ENCODE results near the gene C1orf21. TPM values are rescaled to one million over a fixed set of nuclear protein-coding genes. Genes with fewer than 3 reads are reported as not detected.

Gene C1orf21
- total RNA-seq, 4 donors from 2014 or later, result 13.1 to 30.6 (median 22.1) TPM

GRCh38 chr1:184385865-184386311, 941 bp upstream of the C1orf21 start:
- H3K36me3 ChIP-seq, result no peaks in the 10 kb centered on the region
- no peaks in the 10 kb centered on the region for H3K9me3 ChIP-seq
- TF ChIP-seq POLR2A (IDR thresholded peaks at IDR 0.05), result no peak
- TF ChIP-seq, protein P1, sequence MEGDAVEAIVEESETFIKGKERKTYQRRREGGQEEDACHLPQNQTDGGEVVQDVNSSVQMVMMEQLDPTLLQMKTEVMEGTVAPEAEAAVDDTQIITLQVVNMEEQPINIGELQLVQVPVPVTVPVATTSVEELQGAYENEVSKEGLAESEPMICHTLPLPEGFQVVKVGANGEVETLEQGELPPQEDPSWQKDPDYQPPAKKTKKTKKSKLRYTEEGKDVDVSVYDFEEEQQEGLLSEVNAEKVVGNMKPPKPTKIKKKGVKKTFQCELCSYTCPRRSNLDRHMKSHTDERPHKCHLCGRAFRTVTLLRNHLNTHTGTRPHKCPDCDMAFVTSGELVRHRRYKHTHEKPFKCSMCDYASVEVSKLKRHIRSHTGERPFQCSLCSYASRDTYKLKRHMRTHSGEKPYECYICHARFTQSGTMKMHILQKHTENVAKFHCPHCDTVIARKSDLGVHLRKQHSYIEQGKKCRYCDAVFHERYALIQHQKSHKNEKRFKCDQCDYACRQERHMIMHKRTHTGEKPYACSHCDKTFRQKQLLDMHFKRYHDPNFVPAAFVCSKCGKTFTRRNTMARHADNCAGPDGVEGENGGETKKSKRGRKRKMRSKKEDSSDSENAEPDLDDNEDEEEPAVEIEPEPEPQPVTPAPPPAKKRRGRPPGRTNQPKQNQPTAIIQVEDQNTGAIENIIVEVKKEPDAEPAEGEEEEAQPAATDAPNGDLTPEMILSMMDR (IDR thresholded peaks at IDR 0.05), result no peak
- DNase-seq, result no peak
- peak overlapping the region in 2 of 3 donors; percentile 76 to 85 for H3K27ac ChIP-seq
- peak overlapping the region in 2 of 3 donors; percentile 70 to 90 for H3K4me3 ChIP-seq (replicated peaks in 1 of 3)
- H3K27me3 ChIP-seq, result no peaks in the 10 kb centered on the region
- intact Hi-C loops (cut with DNase I), result no loop called here
- H3K4me1 ChIP-seq, result peaks cover 5 to 10% of the 10 kb centered on the region in 2 donors
- WGBS, 2 donors, result 36 to 37% methylated on average over 17 of the region's 17 CpGs

- H3K27me3 ChIP-seq, result no peaks in the 10 kb centered on the region
- intact Hi-C loops (cut with DNase I), result no loop called here
- H3K4me3 ChIP-seq (replicated peaks in 1 of 3), result peak overlapping the region; percentile 70 to 90 (median 76)
- DNase-seq, result no peak
- peak overlapping the region; percentile 61 to 85 (median 76) for H3K27ac ChIP-seq
- no peaks in the 10 kb centered on the region for H3K36me3 ChIP-seq
- no peak for TF ChIP-seq POLR2A (IDR thresholded peaks at IDR 0.05)
- TF ChIP-seq, protein P1 (IDR thresholded peaks at IDR 0.05), result no peak
- no peaks in the 10 kb centered on the region for H3K9me3 ChIP-seq
- 1% methylated on average over 29 to 34 of the region's 40 CpGs for WGBS, 2 donors
- H3K4me1 ChIP-seq, result peaks cover 5 to 10% of the 10 kb centered on the region in 2 donors
These were observed 243 bp downstream of the C1orf21 start for GRCh38 chr1:184387069-184387475.

- TF ChIP-seq, protein P1 (IDR thresholded peaks at IDR 0.05), result peak in 3 of 6 experiments; percentile 17 to 25 (median 21)
- TF ChIP-seq POLR2A (IDR thresholded peaks at IDR 0.05), result peak in 1 of 2 donors; percentile 7
- Histone ChIP-seq H3K36me3 (no peaks in the 10 kb centered on the region), H3K27ac (peak overlapping the region; percentile 61 to 85 (median 76)), H3K4me3 (replicated peaks in 1 of 3) (peak overlapping the region; percentile 70 to 90 (median 76)), H3K4me1 (peaks cover 5 to 10% of the 10 kb centered on the region in 2 donors), H3K9me3 (no peaks in the 10 kb centered on the region), H3K27me3 (no peaks in the 10 kb centered on the region)
- WGBS, 2 donors, result 0 to 1% methylated on average over 34 to 35 of the region's 43 CpGs
- intact Hi-C loops (cut with DNase I), result no loop called here
- DNase-seq, result peak; percentile 48 to 54
These were observed 868 bp downstream of the C1orf21 start for GRCh38 chr1:184387476-184388318.

GRCh38 chr1:184388319-184388889, 1.6 kb downstream of the C1orf21 start:
- DNase-seq, result peak in 1 of 2 donors; percentile 17
- Histone ChIP-seq H3K36me3 (no peaks in the 10 kb centered on the region), H3K27ac (peak overlapping the region in 2 of 3 donors; percentile 76 to 85), H3K27me3 (no peaks in the 10 kb centered on the region), H3K9me3 (no peaks in the 10 kb centered on the region), H3K4me3 (replicated peaks in 1 of 3) (peak overlapping the region; percentile 70 to 90 (median 76)), H3K4me1 (peaks cover 5 to 10% of the 10 kb centered on the region in 2 donors)
- intact Hi-C loops (cut with DNase I), result no loop called here
- WGBS, 2 donors, result 13 to 23% methylated on average over 7 of the region's 7 CpGs
- no peak for TF ChIP-seq POLR2A (IDR thresholded peaks at IDR 0.05)
- TF ChIP-seq, protein P1 (IDR thresholded peaks at IDR 0.05), result no peak

All from thyroid gland (tissue), 4 donors.